HG02981 (cell line): ENCODE results near the gene KLHL42.
"Not testable (repeated sequence)": the region's sequence is repeated elsewhere in the genome, so short reads cannot be mapped to it uniquely, and the experiment has no call there.

ENCODE experiments used
- ATAC-seq: cut with Tn5 transposase; IDR thresholded peaks from one replicate; pipeline ENCODE4 v1.9.1; 2021; ENCODE audit warnings: mild to moderate bottlenecking, moderate library complexity; ENCODE audit not compliant: unreplicated experiment

The KLHL42 gene

DNA sequence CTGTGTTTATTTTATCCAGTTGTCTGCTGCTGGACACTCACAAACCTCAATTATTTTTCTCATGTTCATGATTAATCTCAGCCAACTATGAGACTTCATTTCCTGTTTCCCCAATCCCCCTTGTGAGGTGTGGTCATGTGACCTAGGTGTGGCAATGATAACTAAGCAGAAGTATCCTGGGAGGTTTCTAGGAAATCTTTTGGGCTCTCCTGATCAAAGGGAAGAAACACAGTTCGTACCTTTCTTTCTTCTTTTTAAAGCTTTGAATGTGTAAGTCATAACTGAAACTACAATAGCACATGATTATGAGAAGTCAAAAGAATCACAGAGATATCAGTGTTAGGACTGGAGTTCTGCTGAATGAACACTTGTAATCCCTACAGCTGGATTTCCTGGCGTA is 34.4 kb downstream of the KLHL42 start:
- no peak for ATAC-seq

GRCh38 chr12:27814851-27815591 is 35.0 kb downstream of the KLHL42 start:
- no peak for ATAC-seq

DNA sequence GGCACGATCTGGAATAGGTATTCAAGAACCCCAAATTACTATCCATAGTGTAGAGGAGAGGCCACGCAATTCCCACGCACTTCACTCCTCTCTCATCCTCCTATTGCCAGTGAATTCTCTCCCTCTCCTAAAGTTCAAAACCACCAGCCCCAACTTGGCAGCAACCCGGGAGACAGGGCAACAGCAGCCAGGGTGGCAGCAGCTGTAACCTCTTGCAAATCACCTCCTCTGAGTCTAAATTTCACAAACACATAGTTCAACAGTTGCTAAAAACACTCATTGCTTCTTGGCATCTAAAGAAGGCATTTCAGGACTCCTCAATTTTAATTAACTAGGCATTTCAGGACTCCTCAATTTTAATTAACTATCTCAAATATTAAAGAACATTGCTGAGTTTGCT is 37.7 kb downstream of the KLHL42 start:
- ATAC-seq, result no peak

- no peak for ATAC-seq
These were observed 38.4 kb downstream of the KLHL42 start for GRCh38 chr12:27818401-27818918.

DNA sequence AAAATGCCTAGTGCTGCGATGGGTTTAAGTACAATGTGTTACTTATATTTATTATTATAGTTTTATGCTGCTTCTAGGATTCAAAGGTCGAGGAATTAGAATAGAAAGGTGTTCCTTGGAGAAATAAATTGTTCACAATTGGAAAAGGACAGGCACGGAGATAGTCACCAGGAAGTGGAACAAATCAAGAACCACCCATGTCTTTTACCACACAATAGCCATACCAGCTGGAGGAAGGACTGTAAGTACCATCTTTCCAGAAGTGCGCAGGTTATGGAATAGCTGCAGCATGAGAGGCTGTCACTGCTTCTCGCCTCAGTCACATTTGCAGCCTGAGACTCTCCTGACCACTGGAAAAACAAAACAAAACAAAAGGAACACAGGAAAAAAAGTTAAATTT is 40.5 kb downstream of the KLHL42 start:
- no peak for ATAC-seq

DNA sequence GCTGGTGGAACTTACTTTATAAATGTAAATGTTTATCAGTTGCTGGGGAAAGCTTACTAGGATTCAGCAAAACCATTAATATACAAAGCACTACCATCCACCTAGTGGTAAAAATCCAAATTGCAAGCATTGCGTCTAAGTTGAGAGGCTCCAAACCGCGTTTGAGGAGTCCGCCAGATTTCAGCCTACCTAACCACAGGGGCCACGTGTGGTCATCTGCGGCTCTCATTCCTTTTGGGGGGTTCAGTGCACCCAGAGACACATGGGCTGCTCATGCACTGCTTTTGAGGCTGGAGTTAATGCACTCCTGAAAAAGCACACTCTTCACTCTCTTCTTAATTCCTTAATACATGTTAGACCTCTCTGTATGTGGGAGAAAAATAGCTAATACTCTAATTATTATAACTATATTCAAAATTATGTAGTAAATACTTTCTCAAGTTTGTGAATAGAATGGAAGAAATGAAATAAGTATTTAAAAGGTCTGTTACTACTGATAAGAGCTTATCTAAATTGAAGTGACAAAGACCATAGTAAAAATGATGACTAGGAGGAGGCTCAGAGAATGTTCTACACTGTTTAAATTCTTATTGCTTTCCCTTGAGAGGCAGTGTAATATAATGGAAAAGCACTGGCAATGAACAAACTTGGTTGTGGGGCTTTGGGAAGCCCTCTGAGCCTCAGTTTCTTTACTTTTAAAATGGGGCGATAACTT is 41.4 kb downstream of the KLHL42 start:
- ATAC-seq, result no peak

- ATAC-seq, result peak; percentile 70
These were observed 42.2 kb downstream of the KLHL42 start for GRCh38 chr12:27822076-27822712.

GRCh38 chr12:27823038-27823437 is 43.0 kb downstream of the KLHL42 start:
- no peak for ATAC-seq

DNA sequence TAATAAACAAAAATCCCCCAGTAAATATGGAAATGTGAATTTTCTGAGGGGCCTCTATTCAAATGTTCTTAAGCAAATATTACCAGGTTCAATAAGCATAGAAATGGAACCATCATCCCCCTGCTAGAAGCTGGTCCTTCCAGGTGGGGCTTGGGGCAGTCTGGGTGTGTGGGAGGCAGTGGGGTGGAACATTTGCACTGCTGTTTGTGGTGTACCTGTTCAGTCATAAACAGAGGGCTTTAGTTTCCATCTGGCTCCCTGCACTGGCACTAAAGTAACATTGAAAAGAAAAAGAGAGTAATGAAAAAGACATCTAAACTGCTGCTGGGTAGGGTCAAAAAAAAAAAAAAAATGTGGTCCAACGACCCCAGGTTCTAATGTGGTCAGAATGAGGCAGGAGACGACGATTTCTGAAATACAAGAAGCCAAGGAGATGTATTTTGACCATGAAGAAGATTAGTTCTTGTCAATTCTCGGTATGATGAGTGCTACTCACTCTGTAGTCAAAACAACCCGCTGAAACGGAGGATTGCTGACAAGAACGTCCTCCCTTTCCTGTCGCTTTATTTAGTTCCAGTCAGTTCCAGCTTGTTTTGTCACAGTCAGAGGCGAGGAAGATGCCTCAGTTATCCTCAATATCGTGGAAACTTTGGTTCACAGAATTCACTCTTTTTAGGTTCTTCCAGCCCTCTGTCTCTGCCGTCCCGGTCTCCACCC is 44.3 kb downstream of the KLHL42 start:
- peak; percentile 54 for ATAC-seq

DNA sequence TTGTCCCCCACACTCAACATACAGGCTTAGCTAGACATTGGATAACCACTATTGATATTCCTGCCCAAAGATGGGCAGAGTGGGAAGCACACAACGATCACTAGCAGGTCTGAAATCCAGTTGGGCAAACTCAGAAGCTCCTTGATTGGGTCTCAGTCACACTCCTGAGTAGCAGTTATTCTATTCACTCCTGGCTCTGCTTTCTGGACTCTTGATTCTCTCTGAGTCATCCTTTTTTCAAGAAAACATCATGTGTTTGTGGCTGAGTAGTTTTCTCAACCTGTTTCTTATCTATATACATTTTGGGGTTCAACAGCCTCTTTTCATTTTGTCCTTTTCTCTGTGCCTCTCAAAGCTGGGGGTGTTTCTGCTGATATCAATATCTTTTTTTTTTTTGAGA is 46.0 kb downstream of the KLHL42 start:
- no peak for ATAC-seq

DNA sequence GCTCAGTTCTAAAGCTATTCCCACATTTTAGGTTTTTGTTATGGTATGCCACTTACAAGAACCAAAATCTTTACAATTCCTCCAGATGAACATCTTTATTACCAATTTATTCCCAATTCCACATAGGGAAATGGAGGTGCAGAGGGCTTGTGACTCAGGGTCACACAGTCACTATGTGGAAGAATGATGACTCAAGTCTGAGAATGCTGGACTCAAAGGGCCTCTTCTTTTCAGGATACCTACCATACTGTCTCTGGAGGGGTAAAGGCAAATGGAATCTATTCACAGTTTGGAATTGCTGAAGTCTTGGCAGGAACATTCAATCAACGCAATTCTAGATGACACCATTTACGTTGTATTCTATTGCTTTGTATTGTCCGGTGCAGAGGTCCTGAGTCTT is 48.2 kb downstream of the KLHL42 start:
- ATAC-seq, result no peak

GRCh38 chr12:27838543-27839185 is 58.6 kb downstream of the KLHL42 start:
- ATAC-seq, result no peak

DNA sequence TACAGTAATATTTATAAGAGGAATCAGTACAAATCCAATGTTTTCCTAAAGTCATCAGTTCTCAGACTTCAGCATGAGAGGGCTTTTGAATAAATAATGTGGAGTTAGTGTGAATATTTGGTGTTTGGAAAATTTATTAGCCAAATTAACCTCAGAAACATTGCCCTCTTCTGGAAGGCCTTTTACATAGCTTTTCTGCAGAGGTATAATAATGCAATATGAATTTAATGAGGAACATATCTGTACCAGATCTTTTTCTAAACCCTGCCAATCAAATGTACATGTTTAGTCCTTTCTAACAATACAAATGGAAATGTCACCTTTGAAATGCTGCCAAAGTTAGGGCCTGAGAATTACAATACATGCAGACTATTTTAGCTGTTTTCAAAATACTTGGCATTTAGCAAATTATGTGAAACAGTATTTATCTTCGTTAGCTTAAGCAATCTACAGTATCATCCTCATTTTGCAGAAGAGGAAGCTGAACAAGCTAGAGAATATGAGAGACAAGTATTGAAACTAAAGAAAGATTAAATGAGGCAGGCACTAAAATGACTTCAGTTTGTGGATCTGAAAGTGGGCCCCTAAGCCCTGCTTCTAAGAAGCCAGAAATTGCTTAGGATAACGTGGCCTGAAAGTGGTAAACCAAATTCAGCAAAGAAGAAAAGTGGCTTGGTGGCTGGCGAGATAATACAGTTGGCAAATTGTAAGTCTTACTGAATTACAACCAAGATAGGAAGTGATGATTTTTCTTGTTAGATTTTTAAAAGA is 60.4 kb downstream of the KLHL42 start:
- no peak for ATAC-seq

DNA sequence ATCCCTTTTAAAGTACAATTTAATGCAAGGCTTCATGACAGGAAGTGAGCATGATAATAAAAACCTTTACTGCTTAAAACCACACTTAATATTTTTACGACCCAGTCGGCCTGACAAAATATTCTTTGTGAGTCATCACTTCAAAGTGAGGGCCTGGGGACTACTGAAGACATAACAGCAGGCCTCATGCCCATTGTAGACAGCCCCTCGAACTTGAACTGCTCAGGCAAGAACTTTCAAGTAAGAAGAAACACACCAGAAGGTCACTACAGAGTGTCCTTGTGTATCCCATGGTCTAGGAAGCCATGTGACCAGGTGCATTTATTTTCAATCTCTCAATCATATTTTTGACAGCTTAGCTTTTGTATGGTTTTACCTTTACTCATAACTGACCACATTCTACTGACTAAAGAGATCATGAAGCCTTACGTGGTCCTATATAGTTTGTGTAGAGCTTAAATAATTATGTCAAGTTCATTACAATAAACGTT is 61.4 kb downstream of the KLHL42 start:
- no peak for ATAC-seq

DNA sequence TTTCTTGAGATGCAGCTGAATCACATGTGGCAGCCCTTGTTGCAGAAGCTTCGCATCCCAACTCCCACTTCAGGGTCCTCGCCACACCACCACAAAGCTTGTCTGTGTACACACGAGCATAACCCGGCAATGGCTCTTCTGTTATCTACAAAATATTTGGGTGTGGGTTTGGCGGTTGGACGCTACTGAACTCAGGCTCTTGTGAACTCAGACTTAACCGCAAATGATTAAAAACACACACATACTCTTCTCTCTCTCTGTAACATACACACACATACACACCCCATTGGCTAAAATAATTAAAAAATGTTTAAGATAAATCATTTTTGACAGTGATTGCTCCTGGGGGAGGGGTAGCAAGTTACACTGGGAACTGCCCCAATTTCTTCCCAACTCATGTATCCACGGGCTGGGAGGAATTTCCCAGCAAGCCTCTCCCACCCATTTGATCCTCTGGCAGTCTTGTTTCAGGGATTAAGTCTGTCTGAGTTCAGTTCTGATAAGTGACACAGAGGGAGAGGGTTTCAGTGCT is 63.7 kb downstream of the KLHL42 start:
- no peak for ATAC-seq

DNA sequence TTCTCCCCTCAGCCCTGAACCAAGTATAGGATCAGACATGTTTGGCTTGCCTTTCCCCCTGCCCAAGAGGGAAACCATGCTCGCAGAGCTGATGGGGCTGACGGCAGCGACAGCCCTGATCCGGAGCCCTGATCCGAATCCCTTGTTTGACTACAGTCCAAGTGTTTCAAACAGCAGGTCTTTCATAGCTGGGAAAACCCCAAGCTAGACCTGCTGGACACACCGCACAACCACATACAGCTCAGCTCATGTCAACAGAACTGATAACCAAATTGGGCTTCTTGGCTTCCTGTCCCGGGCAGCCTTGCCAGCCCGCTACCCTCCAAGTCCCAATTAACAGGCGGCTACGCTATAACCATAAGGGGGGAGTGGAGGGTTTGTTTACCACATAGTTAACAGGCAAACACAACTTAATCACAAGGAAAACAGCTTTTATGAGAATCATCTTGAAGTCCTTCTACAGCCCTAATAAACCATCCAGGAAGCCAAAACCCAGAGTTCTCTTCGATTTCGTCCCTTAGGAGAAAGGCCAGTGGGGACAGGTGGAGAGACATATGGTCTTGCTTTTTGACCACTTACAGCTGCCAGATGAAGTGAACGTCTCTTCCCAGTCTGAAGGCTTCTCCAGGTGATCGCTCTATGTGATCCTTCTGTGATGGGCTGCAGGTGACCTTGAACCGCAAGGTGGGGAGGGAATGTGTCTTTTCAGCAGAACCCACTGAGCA is 64.5 kb downstream of the KLHL42 start:
- no peak for ATAC-seq

- no peak for ATAC-seq
These were observed 65.2 kb downstream of the KLHL42 start for GRCh38 chr12:27845187-27845586.

- not testable (repeated sequence) for ATAC-seq
These were observed 65.7 kb downstream of the KLHL42 start for GRCh38 chr12:27845706-27846105.

DNA sequence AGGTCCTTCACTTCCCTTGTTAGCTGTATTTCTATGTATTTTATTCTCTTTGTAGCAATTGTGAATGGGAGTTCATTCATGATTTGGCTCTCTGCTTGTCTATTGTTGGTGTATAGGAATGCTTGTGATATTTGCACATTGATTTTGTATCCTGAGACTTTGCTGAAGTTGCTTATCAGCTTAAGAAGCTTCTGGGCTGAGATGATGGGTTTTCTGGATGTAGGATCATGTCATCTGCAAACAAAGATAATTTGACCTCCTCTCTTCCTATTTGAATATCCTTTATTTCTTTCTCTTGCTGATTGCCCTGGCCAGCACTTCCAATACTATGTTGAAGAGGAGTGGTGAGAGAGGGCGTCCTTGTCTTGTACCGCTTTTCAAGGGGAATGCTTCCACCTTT is 67.3 kb downstream of the KLHL42 start:
- not testable (repeated sequence) for ATAC-seq
